ENCODE measurements around the gene PLEKHA8.
"Not testable (repeated sequence)": the region's sequence is repeated elsewhere in the genome, so short reads cannot be mapped to it uniquely, and the experiment has no call there.

The PLEKHA8 gene

DNA sequence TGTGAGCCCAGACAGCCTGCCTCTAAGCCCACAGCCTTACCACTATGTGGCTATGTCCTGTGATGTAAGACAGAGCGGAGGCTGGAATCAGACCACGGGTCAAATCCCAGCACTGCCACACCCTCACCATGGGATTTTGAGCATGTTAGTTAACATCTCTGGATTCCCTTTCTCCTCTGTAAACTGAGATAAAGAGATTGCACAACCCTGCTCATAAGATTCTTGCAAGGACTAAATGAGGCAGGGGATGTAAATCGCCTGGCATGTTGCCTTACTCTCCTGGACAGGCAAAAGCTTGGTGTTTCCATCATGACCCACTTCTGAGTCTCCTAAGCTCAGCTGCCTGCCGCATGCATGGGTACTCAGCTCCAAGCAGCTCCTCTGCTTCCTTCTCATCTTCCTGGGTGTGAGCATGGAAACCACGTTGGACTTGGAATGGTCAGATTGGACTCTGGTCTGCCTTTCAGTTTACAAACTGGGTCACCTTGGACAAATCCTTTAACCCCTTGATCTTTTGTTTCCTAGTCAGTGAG, 65.3 kb downstream of the PLEKHA8 start:
- ChIA-PET CTCF (interaction anchor here (0.6 to 0.7 kb wide), 2 partner anchors 75 to 828 kb away, joined by 3 to 10 read pairs; no protein-coding TSS in a partner anchor), POLR2A (ENCODE audit: low non-redundant PET) (no interaction called here)
- TF ChIP-seq, protein P1, sequence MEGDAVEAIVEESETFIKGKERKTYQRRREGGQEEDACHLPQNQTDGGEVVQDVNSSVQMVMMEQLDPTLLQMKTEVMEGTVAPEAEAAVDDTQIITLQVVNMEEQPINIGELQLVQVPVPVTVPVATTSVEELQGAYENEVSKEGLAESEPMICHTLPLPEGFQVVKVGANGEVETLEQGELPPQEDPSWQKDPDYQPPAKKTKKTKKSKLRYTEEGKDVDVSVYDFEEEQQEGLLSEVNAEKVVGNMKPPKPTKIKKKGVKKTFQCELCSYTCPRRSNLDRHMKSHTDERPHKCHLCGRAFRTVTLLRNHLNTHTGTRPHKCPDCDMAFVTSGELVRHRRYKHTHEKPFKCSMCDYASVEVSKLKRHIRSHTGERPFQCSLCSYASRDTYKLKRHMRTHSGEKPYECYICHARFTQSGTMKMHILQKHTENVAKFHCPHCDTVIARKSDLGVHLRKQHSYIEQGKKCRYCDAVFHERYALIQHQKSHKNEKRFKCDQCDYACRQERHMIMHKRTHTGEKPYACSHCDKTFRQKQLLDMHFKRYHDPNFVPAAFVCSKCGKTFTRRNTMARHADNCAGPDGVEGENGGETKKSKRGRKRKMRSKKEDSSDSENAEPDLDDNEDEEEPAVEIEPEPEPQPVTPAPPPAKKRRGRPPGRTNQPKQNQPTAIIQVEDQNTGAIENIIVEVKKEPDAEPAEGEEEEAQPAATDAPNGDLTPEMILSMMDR (conservative IDR thresholded peaks at IDR 0.05; ENCODE audit: low read depth) = no peak
- DNase-seq (ENCODE audit: low spot score) = no peak
- H3K27ac ChIP-seq = no peak overlapping the region

DNA sequence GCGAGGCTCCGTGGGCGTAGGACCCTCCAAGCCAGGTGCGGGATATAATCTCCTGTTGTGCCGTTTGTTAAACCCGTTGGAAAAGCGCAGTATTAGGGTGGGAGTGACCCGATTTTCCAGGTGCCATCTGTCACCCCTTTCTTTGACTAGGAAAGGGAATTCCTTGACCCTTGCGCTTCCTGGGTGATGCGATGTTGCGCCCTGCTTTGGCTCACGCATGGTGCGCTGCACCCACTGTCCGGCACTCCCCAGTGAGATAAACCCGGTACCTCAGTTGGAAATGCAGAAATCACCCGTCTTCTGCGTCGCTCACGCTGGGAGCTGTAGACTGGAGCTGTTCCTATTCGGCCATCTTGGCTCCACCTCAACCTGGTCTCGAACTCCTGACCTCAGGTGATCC, 70.4 kb downstream of the PLEKHA8 start:
- CTCF ChIA-PET = interaction anchor here (0.6 kb wide), 1 partner anchor 218 kb away, joined by 3 read pairs; no protein-coding TSS in a partner anchor
- DNase-seq (ENCODE audit: low spot score); H3K27ac ChIP-seq; POLR2A ChIA-PET (ENCODE audit: low non-redundant PET): not testable (repeated sequence)

DNA sequence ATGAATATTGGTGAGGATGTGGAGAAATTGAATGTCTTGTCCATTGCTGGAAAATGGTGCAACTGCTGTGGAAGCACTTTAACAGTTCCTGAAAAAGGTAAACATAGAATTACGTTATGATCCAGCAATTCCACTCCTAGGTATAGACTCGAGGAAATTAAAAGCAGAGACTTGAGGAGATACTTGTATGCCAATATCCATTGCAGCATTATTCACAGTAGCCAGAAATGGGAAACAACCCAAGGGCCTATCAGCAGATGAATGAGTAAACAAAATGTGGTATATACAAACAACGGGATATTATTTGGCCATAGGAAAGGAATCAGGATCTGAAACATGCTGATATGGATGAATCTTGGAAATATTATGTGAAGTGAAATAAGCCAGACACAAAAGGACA, 74.1 kb downstream of the PLEKHA8 start:
- no peak overlapping the region for H3K27ac ChIP-seq
- DNase-seq (ENCODE audit: low spot score) = no peak
- CTCF ChIA-PET = interaction anchor here (0.6 kb wide), 1 partner anchor 67 kb away, joined by 3 read pairs; no protein-coding TSS in a partner anchor
- POLR2A ChIA-PET (ENCODE audit: low non-redundant PET) = no interaction called here
- TF ChIP-seq, protein P1 (conservative IDR thresholded peaks at IDR 0.05; ENCODE audit: low read depth) = no peak

GRCh38 chr7:30104157-30104556, 75.9 kb downstream of the PLEKHA8 start:
- CTCF ChIA-PET = interaction anchor here (0.5 to 0.7 kb wide), 2 partner anchors 14 to 85 kb away, joined by 3 to 4 read pairs; no protein-coding TSS in a partner anchor
- no peak overlapping the region for H3K27ac ChIP-seq
- TF ChIP-seq, protein P1 (conservative IDR thresholded peaks at IDR 0.05; ENCODE audit: low read depth) = no peak
- no peak for DNase-seq (ENCODE audit: low spot score)
- POLR2A ChIA-PET (ENCODE audit: low non-redundant PET) = interaction anchor here (0.6 kb wide), 1 partner anchor 32 kb away, joined by 6 read pairs; no protein-coding TSS in a partner anchor

DNA sequence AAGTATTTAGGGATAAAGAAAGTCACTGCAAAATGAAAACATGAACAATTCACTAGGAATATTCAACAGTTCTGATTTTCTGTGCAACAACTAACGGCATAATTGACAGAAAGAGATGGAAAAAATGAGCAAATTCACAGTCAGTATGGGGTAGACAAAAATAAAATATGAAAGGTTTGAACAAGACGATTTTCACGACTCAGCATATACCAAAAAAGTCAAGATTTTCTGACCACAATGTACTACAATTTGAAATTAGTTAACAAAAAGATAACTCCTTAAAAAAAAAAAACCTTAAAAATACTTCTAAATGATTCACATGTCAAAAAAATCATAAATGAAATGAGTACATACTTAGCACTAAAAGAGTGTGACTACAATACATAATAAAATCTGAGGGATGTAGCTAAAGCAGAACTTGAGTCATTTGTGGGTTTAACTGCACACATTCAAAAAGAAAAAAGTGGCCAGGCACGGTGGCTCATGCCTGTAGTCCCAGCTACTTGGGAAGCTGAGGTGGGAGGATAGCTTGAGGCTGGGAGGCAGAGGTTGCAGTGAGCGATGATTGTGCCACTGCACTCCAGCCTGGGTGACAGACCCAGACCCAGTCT, 84.0 kb downstream of the PLEKHA8 start:
- no peak for DNase-seq (ENCODE audit: low spot score)
- no peak overlapping the region for H3K27ac ChIP-seq
- CTCF ChIA-PET = interaction anchor here (0.6 kb wide), 1 partner anchor 209 kb away, joined by 5 read pairs; no protein-coding TSS in a partner anchor
- TF ChIP-seq, protein P1 (conservative IDR thresholded peaks at IDR 0.05; ENCODE audit: low read depth) = no peak
- POLR2A ChIA-PET (ENCODE audit: low non-redundant PET) = no interaction called here

GRCh38 chr7:30113144-30113543, 84.9 kb downstream of the PLEKHA8 start:
- TF ChIP-seq, protein P1 (conservative IDR thresholded peaks at IDR 0.05; ENCODE audit: low read depth) = no peak
- ChIA-PET CTCF (interaction anchor here (0.6 kb wide), 1 partner anchor 210 kb away, joined by 5 read pairs; no protein-coding TSS in a partner anchor), POLR2A (ENCODE audit: low non-redundant PET) (no interaction called here)
- no peak for DNase-seq (ENCODE audit: low spot score)
- H3K27ac ChIP-seq = no peak overlapping the region
